ENCODE data around the gene MRPL49. TPM values are rescaled to one million over a fixed set of nuclear protein-coding genes. Genes with fewer than 3 reads are reported as not detected.
"Not testable (repeated sequence)": the region's sequence is repeated elsewhere in the genome, so short reads cannot be mapped to it uniquely, and the experiment has no call there.

Gene MRPL49
- total RNA-seq, 1 donor from 2014 or later = 43.5 TPM

DNA sequence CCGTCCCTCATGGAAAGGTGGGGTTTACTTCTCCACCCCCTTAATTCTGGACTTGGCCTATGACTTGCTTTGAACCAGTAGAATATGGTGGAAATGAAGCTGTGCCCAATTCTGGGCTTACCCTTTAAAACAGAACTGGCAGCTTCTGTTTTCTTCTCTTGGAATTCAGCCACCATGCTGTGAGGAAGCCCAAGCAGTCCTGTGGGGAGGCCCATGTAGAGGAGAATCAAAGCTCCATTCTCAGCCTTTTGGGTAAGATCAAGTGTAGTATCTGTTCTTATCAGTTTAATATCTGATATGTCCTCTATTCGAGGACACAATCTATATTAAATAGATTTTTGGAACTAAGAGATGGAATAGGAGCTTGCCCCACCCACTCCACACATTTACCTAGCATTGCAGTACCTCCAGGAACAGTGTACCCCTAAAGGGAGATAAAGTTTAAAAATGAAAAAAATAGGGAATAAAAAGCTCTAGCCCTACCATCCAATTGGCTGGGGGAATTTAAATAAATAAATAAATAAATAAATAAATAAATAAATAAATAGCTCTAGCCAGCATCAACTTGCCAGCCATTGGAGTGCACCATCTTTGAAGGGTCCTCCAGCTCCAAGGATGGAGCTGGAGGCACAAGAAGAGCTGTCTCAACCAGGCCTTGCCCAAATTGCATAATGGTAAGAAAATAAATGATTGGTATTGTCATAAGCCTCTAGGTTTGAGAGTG lies 25.4 kb downstream of the MRPL49 start:
- TF ChIP-seq POLR2A (IDR thresholded peaks at IDR 0.05) (no peak), POLR2AphosphoS5 (IDR thresholded peaks at IDR 0.05; ENCODE audit: insufficient read depth in 1 of 2, low read depth in 1 of 2) (no peak)
- TF ChIP-seq, protein P1, sequence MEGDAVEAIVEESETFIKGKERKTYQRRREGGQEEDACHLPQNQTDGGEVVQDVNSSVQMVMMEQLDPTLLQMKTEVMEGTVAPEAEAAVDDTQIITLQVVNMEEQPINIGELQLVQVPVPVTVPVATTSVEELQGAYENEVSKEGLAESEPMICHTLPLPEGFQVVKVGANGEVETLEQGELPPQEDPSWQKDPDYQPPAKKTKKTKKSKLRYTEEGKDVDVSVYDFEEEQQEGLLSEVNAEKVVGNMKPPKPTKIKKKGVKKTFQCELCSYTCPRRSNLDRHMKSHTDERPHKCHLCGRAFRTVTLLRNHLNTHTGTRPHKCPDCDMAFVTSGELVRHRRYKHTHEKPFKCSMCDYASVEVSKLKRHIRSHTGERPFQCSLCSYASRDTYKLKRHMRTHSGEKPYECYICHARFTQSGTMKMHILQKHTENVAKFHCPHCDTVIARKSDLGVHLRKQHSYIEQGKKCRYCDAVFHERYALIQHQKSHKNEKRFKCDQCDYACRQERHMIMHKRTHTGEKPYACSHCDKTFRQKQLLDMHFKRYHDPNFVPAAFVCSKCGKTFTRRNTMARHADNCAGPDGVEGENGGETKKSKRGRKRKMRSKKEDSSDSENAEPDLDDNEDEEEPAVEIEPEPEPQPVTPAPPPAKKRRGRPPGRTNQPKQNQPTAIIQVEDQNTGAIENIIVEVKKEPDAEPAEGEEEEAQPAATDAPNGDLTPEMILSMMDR (IDR thresholded peaks at IDR 0.05) = no peak
- Histone ChIP-seq H3K36me3 (no peaks in the 10 kb centered on the region), H3K4me1 (peaks cover 20% of the 10 kb centered on the region), H3K9me3 (no peaks in the 10 kb centered on the region), H3K4me3 (no peak overlapping the region), H3K27me3 (no peaks in the 10 kb centered on the region), H3K27ac (no peak overlapping the region)
- intact Hi-C loops (cut with DNase I) = no loop called here
- no peak for DNase-seq (ENCODE audit: extremely low spot score in 2 of 2)

DNA sequence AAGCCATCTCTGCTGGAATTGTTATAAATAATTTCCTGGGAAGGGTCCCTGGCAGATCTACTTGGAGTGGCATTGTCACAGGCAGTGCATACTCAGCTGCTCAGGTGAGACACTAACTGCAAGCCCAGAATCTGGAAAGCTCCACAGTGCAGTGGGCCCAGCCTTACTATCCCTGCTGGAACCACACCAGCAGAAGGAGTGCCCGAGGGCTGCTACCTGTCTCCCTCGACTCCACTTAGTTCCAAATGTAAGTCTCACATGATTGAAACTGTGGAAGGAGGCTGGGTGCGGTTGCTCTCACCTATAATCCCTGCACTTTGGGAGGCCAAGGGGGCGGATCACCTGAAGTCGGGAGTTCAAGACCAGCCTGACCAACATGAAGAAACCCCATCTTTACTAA lies 26.5 kb downstream of the MRPL49 start:
- no peaks in the 10 kb centered on the region for H3K9me3 ChIP-seq
- intact Hi-C loops (cut with DNase I) = no loop called here
- H3K36me3 ChIP-seq = no peaks in the 10 kb centered on the region
- no peak overlapping the region for H3K27ac ChIP-seq
- H3K4me1 ChIP-seq = peaks cover 20% of the 10 kb centered on the region
- no peak for TF ChIP-seq POLR2AphosphoS5 (IDR thresholded peaks at IDR 0.05; ENCODE audit: insufficient read depth in 1 of 2, low read depth in 1 of 2)
- TF ChIP-seq POLR2A (IDR thresholded peaks at IDR 0.05) = no peak
- no peaks in the 10 kb centered on the region for H3K27me3 ChIP-seq
- DNase-seq (ENCODE audit: extremely low spot score in 2 of 2) = no peak
- no peak overlapping the region for H3K4me3 ChIP-seq

DNA sequence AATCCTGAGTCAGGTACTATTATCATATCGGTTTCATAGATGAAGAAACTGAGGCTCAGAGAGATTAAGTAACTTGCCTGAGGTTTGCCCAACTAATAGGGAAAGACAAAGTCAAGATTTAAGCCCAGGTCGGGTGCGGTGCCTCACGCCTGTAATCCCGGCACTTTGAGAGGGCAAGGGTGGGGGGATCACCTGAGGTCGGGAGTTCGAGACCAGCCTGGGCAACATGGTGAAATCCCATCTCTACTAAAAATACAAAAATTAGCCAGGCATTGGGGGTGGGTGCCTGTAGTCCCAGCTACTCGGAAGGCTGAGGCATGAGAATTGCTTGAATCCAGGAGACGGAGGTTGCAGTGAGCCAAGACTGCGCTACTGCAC lies 28.0 kb downstream of the MRPL49 start:
- H3K27me3 ChIP-seq; H3K9me3 ChIP-seq; DNase-seq (ENCODE audit: extremely low spot score in 2 of 2); H3K4me3 ChIP-seq; intact Hi-C loops (cut with DNase I); H3K36me3 ChIP-seq: not testable (repeated sequence)
- H3K27ac ChIP-seq = peak overlapping the region; percentile 49
- H3K4me1 ChIP-seq = peaks cover 20% of the 10 kb centered on the region

DNA sequence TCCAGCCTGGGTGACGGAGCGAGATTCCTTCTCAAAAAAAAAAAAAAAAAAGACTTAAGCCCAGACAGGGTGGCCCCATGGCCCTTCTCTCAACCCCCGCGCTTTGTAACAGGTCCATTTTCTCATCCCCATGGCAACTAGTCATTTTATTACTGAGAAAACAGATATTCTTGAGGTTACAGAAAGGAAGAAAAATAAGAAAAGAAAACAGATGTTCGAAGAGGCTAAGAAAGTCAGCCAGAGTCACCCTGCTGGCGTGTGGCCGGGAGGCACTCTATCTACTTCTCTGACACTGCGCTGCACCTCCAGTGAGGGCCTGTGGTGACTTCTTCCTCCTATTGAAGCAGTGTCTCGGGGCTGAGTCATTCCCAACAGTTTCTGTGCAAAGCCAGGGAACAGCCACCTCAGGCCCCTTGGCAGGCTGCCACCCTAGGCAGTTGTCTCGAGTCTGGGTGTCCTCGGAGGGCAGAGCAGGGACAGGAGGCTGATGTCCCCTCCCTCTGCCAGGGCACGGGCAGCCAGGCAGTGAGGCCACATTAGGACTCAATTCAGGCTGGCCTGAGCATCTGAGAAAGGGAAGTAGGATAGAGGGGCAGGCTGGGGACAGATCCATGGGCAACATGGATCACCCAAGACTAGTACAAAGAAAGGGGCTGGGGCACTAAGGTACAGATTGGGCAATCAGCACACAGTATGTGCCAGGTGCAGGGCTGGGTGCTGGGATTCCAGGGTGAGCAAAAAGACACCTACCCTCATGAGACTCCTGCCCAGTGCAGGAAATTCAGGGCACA lies 28.6 kb downstream of the MRPL49 start:
- intact Hi-C loops (cut with DNase I) = no loop called here
- Histone ChIP-seq H3K4me3 (no peak overlapping the region), H3K9me3 (no peaks in the 10 kb centered on the region), H3K36me3 (no peaks in the 10 kb centered on the region), H3K27ac (peak overlapping the region; percentile 49), H3K27me3 (no peaks in the 10 kb centered on the region), H3K4me1 (peaks cover 20% of the 10 kb centered on the region)
- DNase-seq (ENCODE audit: extremely low spot score in 2 of 2) = peak in 1 of 2 donors; percentile 90
- TF ChIP-seq POLR2AphosphoS5 (IDR thresholded peaks at IDR 0.05; ENCODE audit: insufficient read depth in 1 of 2, low read depth in 1 of 2) (peak in 1 of 2 donors; percentile 72), POLR2A (IDR thresholded peaks at IDR 0.05) (no peak)

DNA sequence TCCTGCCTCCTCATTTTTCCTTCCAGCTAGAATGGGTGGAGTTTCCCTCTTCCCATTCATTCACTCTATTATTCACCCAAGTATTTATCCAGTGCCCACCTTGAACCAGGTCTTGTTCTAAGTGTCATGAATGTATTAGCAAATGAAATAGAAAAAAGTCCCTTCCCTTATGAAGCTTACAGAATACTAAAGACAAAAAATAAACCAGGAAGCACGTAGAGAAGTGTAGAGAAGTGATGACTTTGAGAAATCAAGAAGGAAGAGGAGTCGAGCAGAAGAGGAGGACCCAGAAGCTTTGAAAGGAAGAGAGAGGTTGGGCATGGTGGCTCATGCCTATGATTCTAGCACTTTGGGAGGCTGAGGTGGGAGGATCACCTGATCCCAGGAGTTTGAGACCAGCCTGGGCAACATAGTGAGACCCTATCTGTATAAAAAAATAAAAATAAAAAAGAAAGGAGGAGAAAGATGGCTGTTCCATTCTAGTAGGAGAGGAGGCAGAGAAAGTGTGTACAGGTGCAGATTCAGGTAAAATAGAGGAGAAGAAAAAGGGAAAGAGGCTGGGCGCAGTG lies 29.3 kb downstream of the MRPL49 start:
- Histone ChIP-seq H3K4me1 (peaks cover 20% of the 10 kb centered on the region), H3K4me3 (no peak overlapping the region), H3K27ac (peak overlapping the region; percentile 49), H3K36me3 (no peaks in the 10 kb centered on the region), H3K27me3 (no peaks in the 10 kb centered on the region), H3K9me3 (no peaks in the 10 kb centered on the region)
- no peak for DNase-seq (ENCODE audit: extremely low spot score in 2 of 2)
- TF ChIP-seq, protein P1 (IDR thresholded peaks at IDR 0.05) = no peak
- TF ChIP-seq POLR2AphosphoS5 (IDR thresholded peaks at IDR 0.05; ENCODE audit: insufficient read depth in 1 of 2, low read depth in 1 of 2) (no peak), POLR2A (IDR thresholded peaks at IDR 0.05) (no peak)
- intact Hi-C loops (cut with DNase I) = no loop called here

DNA sequence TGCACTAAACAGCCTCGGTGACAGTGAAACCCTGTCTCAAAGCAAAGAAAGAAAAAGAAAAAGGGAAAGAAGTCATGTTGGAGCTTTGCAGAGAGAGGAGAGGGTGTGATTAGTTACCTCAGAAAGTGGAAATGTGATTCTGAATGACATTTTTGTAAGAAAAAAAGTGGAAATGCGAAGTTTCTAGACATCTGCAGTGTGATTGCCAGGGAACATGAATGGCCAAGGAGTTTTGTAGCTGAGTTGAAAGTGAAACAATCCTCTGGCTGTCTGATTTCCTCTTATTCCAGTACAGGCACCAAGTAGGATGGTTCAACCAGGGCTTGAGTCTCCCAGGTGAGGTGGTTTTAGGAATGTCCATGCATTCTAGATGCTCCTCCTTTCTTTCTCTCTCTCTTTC lies 30.0 kb downstream of the MRPL49 start:
- Histone ChIP-seq H3K27ac (no peak overlapping the region), H3K9me3 (no peaks in the 10 kb centered on the region), H3K4me1 (peaks cover 20% of the 10 kb centered on the region), H3K4me3 (no peak overlapping the region), H3K36me3 (no peaks in the 10 kb centered on the region), H3K27me3 (no peaks in the 10 kb centered on the region)
- TF ChIP-seq, protein P1 (IDR thresholded peaks at IDR 0.05) = no peak
- TF ChIP-seq POLR2A (IDR thresholded peaks at IDR 0.05) (no peak), POLR2AphosphoS5 (IDR thresholded peaks at IDR 0.05; ENCODE audit: insufficient read depth in 1 of 2, low read depth in 1 of 2) (no peak)
- intact Hi-C loops (cut with DNase I) = no loop called here
- no peak for DNase-seq (ENCODE audit: extremely low spot score in 2 of 2)

Measured in vagina (tissue), 2 donors.